H1 (cell line): ENCODE data around the gene EPB41L1. TPM values are rescaled to one million over a fixed set of nuclear protein-coding genes. Genes with fewer than 3 reads are reported as not detected.

Experiments
- CTCF ChIA-PET: fragments of 300-600 bp; sonication (Branson Sonifier 250); formaldehyde crosslinking; loops from one replicate; lab custom pipeline; 2021; ENCODE audit not compliant: partially characterized antibody; lab: Charles Lee
- POLR2A ChIA-PET: fragments of 300-600 bp; sonication (Branson Sonifier 250); formaldehyde crosslinking; loops from one replicate; lab custom pipeline; 2021; ENCODE audit warnings: inconsistent platforms; ENCODE audit not compliant: partially characterized antibody; lab: Charles Lee
- DNase-seq, 2 experiments: peaks; one replicate each; pipeline versions ENCODE4 v3.0.0 to v3.0.0-alpha.2; 2010 to 2022; ENCODE audit warnings: low spot score in 2 of 2, low read depth in 1 of 2, mixed read lengths in 1 of 2
- FAIRE-seq: peaks from 2 replicates; lab custom pipeline; 2011; peaks lifted over from hg19 to GRCh38; lab: Jason Lieb, UNC
- H2AFZ ChIP-seq: 2 replicates; pipeline ENCODE4 v1.8.1; 2012; ENCODE audit warnings: low read length, inconsistent platforms
- H2AK5ac ChIP-seq: 2 replicates; pipeline ENCODE4 v1.6.1; 2013; ENCODE audit warnings: low read depth, low read length
- H2BK120ac ChIP-seq: replicated peaks from 2 replicates; pipeline ENCODE3; 2013; ENCODE audit warnings: low read depth, low read length, inconsistent platforms
- H2BK12ac ChIP-seq: 2 replicates; pipeline ENCODE4 v1.6.1; 2013; ENCODE audit warnings: low read depth, low read length
- H2BK15ac ChIP-seq: 2 replicates; pipeline ENCODE4 v1.6.1; 2013; ENCODE audit warnings: low read length
- H2BK20ac ChIP-seq: 2 replicates; pipeline ENCODE4 v1.6.1; 2013; ENCODE audit warnings: low read length
- H2BK5ac ChIP-seq: 2 replicates; pipeline ENCODE4 v1.6.1; 2013; ENCODE audit warnings: low read depth, low read length
- H3K14ac ChIP-seq: 2 replicates; pipeline ENCODE4 v1.6.1; 2013; ENCODE audit warnings: inconsistent platforms; ENCODE audit not compliant: insufficient read length
- H3K18ac ChIP-seq: 2 replicates; pipeline ENCODE4 v1.6.1; 2013; ENCODE audit warnings: low read length; ENCODE audit errors: extremely low read depth
- H3K23ac ChIP-seq: 2 replicates; pipeline ENCODE4 v1.6.1; 2013; ENCODE audit warnings: inconsistent platforms; ENCODE audit not compliant: insufficient read length
- H3K23me2 ChIP-seq: 2 replicates; pipeline ENCODE4 v1.6.1; 2013; ENCODE audit warnings: low read depth, low read length
- H3K27ac ChIP-seq: 2 replicates; pipeline ENCODE4 v1.6.1; 2011; ENCODE audit warnings: low read depth, low read length, inconsistent platforms
- H3K27me3 ChIP-seq, 4 experiments: replicated peaks in 1 of 4; 1 replicate in 1 of 4; 2 replicates in 3 of 4; pipeline versions ENCODE4 v1.6.1 to v1.8.1; 2011 to 2013; ENCODE audit warnings: low read length in 3 of 4, mild to moderate bottlenecking in 3 of 4, inconsistent platforms in 2 of 4, mixed read lengths in 2 of 4, moderate library complexity in 1 of 4; ENCODE audit not compliant: control insufficient read depth in 3 of 4, insufficient read depth in 3 of 4; ENCODE audit errors: extremely low read depth in 1 of 4
- H3K36me3 ChIP-seq, 4 experiments: 2 replicates each; pipeline versions ENCODE4 v1.6.1 to v1.8.1; 2011 to 2013; ENCODE audit warnings: mild to moderate bottlenecking in 4 of 4, low read length in 3 of 4, moderate library complexity in 2 of 4, control low read depth in 1 of 4, inconsistent platforms in 1 of 4; ENCODE audit not compliant: insufficient read depth in 4 of 4, control insufficient read depth in 2 of 4
- H3K4ac ChIP-seq: replicated peaks from 2 replicates; pipeline ENCODE3; 2013; ENCODE audit warnings: low read length, low read depth, mixed read lengths, inconsistent platforms; ENCODE audit not compliant: insufficient read length
- H3K4me1 ChIP-seq, 4 experiments: replicated peaks in 1 of 4; 1 replicate in 1 of 4; 2 replicates in 3 of 4; pipeline versions ENCODE4 v1.6.1 to v1.8.1; 2011 to 2013; ENCODE audit warnings: low read length in 3 of 4, inconsistent platforms in 2 of 4, mixed read lengths in 1 of 4; ENCODE audit not compliant: insufficient read depth in 4 of 4, control insufficient read depth in 3 of 4
- H3K4me2 ChIP-seq, 2 experiments: 2 replicates each; pipeline versions ENCODE4 v1.6.1 to v1.8.1; 2011 to 2013; ENCODE audit warnings: low read depth in 2 of 2, low read length in 2 of 2, control low read depth in 1 of 2, inconsistent platforms in 1 of 2, mild to moderate bottlenecking in 1 of 2; ENCODE audit not compliant: insufficient read depth in 1 of 2
- H3K4me3 ChIP-seq, 4 experiments: fragments of 200-600, 300-600 bp in 1 of 4; sonication (generic), shearing (Covaris generic), sonication (Bioruptor Twin) in 1 of 4; 2 replicates each; pipeline versions ENCODE4 v1.5.1 to v1.8.1; 2011 to 2016; ENCODE audit warnings: low read length in 4 of 4, low read depth in 3 of 4, control low read depth in 2 of 4, inconsistent platforms in 2 of 4, mild to moderate bottlenecking in 2 of 4, mixed read lengths in 1 of 4, moderate library complexity in 1 of 4; ENCODE audit not compliant: insufficient read depth in 2 of 4; ENCODE audit errors: extremely low read depth in 1 of 4
- H3K56ac ChIP-seq: replicated peaks from 2 replicates; pipeline ENCODE3; 2013; ENCODE audit warnings: low read depth, mild to moderate bottlenecking, mixed read lengths, low read length, inconsistent platforms; ENCODE audit not compliant: insufficient read length
- H3K79me1 ChIP-seq: 2 replicates; pipeline ENCODE4 v1.6.1; 2013; ENCODE audit warnings: low read depth, low read length, control low read depth
- H3K79me2 ChIP-seq, 2 experiments: 2 replicates each; pipeline versions ENCODE4 v1.6.1 to v1.8.1; 2012 to 2013; ENCODE audit warnings: low read length in 2 of 2, mild to moderate bottlenecking in 2 of 2, inconsistent platforms in 1 of 2; ENCODE audit not compliant: insufficient read depth in 2 of 2, control insufficient read depth in 1 of 2
- H3K9ac ChIP-seq, 4 experiments: replicated peaks in 1 of 4; 1 replicate in 1 of 4; 2 replicates in 3 of 4; pipeline versions ENCODE4 v1.6.1 to v1.8.1; 2011 to 2013; ENCODE audit warnings: low read depth in 3 of 4, low read length in 3 of 4, control low read depth in 2 of 4, mild to moderate bottlenecking in 2 of 4, moderate library complexity in 2 of 4, inconsistent platforms in 1 of 4; ENCODE audit errors: extremely low read depth in 1 of 4
- H3K9me3 ChIP-seq, 2 experiments: 2 replicates each; pipeline versions ENCODE4 v1.6.1 to v1.8.1; 2012 to 2013; ENCODE audit warnings: mild to moderate bottlenecking in 2 of 2, moderate library complexity in 2 of 2, control low read depth in 1 of 2, inconsistent platforms in 1 of 2, low read depth in 1 of 2, low read length in 1 of 2, mixed read lengths in 1 of 2; ENCODE audit not compliant: insufficient read depth in 2 of 2
- H4K20me1 ChIP-seq, 2 experiments: replicated peaks in 1 of 2; 2 replicates each; pipeline versions ENCODE3 to v1.8.1; 2011 to 2013; ENCODE audit warnings: inconsistent platforms in 2 of 2, low read length in 2 of 2, mild to moderate bottlenecking in 1 of 2; ENCODE audit not compliant: insufficient read depth in 2 of 2, control insufficient read depth in 1 of 2
- H4K5ac ChIP-seq: 2 replicates; pipeline ENCODE4 v1.6.1; 2013; ENCODE audit warnings: low read length, low read depth, mixed read lengths, inconsistent platforms; ENCODE audit not compliant: insufficient read length
- H4K8ac ChIP-seq: 2 replicates; pipeline ENCODE4 v1.8.0; 2013; ENCODE audit warnings: mild to moderate bottlenecking, moderate library complexity, low read length, inconsistent platforms; ENCODE audit not compliant: insufficient read depth; ENCODE audit errors: extremely low read depth
- H4K91ac ChIP-seq: replicated peaks from 2 replicates; pipeline ENCODE3; 2013; ENCODE audit warnings: low read length, mixed read lengths, inconsistent platforms; ENCODE audit not compliant: insufficient read length
- ASH2L ChIP-seq: fragments of 200-600, 300-600 bp; sonication (generic); IDR thresholded peaks from one replicate; pipeline ENCODE4 v1.7.1; 2017; ENCODE audit warnings: low read length
- BACH1 ChIP-seq: IDR thresholded peaks from 2 replicates; pipeline ENCODE4 v1.6.1; 2012; ENCODE audit warnings: low read length, improper control_type of control experiment
- CEBPB ChIP-seq: IDR thresholded peaks from 2 replicates; pipeline ENCODE4 v1.6.1; 2012; ENCODE audit warnings: low read depth, low read length
- CTBP2 ChIP-seq: IDR thresholded peaks from 2 replicates; pipeline ENCODE4 v1.7.0; 2011; ENCODE audit warnings: borderline replicate concordance, mild to moderate bottlenecking, moderate library complexity, mixed read lengths, low read length; ENCODE audit not compliant: insufficient read depth, insufficient read length
- EGR1 ChIP-seq: IDR thresholded peaks from 2 replicates; pipeline ENCODE4 v1.6.1; 2011; ENCODE audit warnings: low read depth, low read length, borderline replicate concordance
- EZH2 ChIP-seq: fragments of 200-600 bp; sonication (generic); IDR thresholded peaks from 2 replicates; pipeline ENCODE4 v1.7.1; 2012; ENCODE audit warnings: low read depth, mild to moderate bottlenecking, moderate library complexity, low read length, inconsistent platforms; ENCODE audit not compliant: severe bottlenecking
- RBBP5 ChIP-seq: IDR thresholded peaks from 2 replicates; pipeline ENCODE4 v1.7.1; 2012; ENCODE audit warnings: low read depth, mild to moderate bottlenecking, inconsistent platforms, low read length, moderate library complexity, borderline replicate concordance
- SP1 ChIP-seq: IDR thresholded peaks from 2 replicates; pipeline ENCODE4 v1.6.1; 2011; ENCODE audit warnings: low read depth, low read length
- SRF ChIP-seq: IDR thresholded peaks from 2 replicates; pipeline ENCODE4 v1.6.1; 2011; ENCODE audit warnings: mild to moderate bottlenecking, low read depth, low read length, moderate library complexity
- SUZ12 ChIP-seq: fragments of 200-600 bp; sonication (generic); IDR thresholded peaks from 2 replicates; pipeline ENCODE4 v1.6.1; 2012; ENCODE audit warnings: mild to moderate bottlenecking, inconsistent platforms, low read length, moderate library complexity, mixed read lengths
- YY1 ChIP-seq: IDR thresholded peaks from 2 replicates; pipeline ENCODE4 v1.6.1; 2011; ENCODE audit warnings: low read depth, mild to moderate bottlenecking, low read length
- WGBS, 2 experiments: shearing (Covaris generic) in 1 of 2; methylation state at CpG; one replicate each; pipeline versions ENCODE4 v1.1.6 to v1.1.7; 2013 to 2015; ENCODE audit warnings: low lambda C conversion rate in 2 of 2, mixed read lengths in 2 of 2, inconsistent platforms in 1 of 2, low coverage in 1 of 2, missing lambda C conversion rate in 1 of 2; ENCODE audit not compliant: insufficient replicate concordance in 2 of 2, insufficient coverage in 1 of 2, insufficient read length in 1 of 2; ENCODE audit errors: extremely low coverage in 1 of 2, missing lambda C conversion rate in 1 of 2; 5-methylcytosine and 5-hydroxymethylcytosine counted together
- polyA plus RNA-seq, 7 experiments: library from polyadenylated mRNA; depleted of rRNA in 3 of 7; stranded (reverse) in 5 of 7; unstranded in 2 of 7; fragments of >200 nt in 5 of 7; fragments of 200-250 nt in 2 of 7; gene quantifications; 1 replicate in 5 of 7; 2 replicates in 1 of 7; 4 replicates in 1 of 7; pipeline versions ENCODE4 v1.2.1 to v1.2.3, GENCODE V29; 2011 to 2013; ENCODE audit warnings: missing spikeins in 2 of 7, mixed read lengths in 2 of 7
- total RNA-seq: library from RNA; stranded (reverse); fragmentation: NEBNext Ultra II Directional; extraction: Animal tissue kit (Norgen Biotek cat#: 25700); gene quantifications from 2 replicates; pipeline ENCODE4 v1.2.1, GENCODE V29; 2021
- TF ChIP-seq, protein P1 (sequence below), 3 experiments: IDR thresholded peaks; 1 replicate in 2 of 3; 2 replicates in 1 of 3; pipeline versions ENCODE4 v1.5.1 to v1.6.1; 2011; ENCODE audit warnings: low read length in 3 of 3, mild to moderate bottlenecking in 3 of 3, inconsistent platforms in 2 of 3, low read depth in 1 of 3, moderate library complexity in 1 of 3; ENCODE audit not compliant: insufficient read depth in 1 of 3; ENCODE audit errors: control extremely low read depth in 1 of 3

Gene EPB41L1
- total and polyA plus RNA-seq, 2 of the 8 experiments (the other 6 are each of a cell fraction or from before 2014, with no cell fraction given): 14.8 to 36.0 TPM

- Histone ChIP-seq H2BK20ac (no peak overlapping the region), H3K4me1 (no peaks in the 10 kb centered on the region), H3K9ac (no peak overlapping the region), H3K23me2 (no peaks in the 10 kb centered on the region), H3K4me3 (no peak overlapping the region), H3K56ac (no peak overlapping the region), H3K27me3 (peaks cover 0 to 2% (median 0%) of the 10 kb centered on the region in 4 experiments; a peak in 1 of 7 replicates), H2BK5ac (no peak overlapping the region), H2BK15ac (no peak overlapping the region), H4K8ac (no peak overlapping the region), H4K91ac (no peak overlapping the region), H2BK120ac (no peak overlapping the region), H3K23ac (no peak overlapping the region), H3K14ac (no peak overlapping the region), H3K9me3 (no peaks in the 10 kb centered on the region), H2AK5ac (no peak overlapping the region), H3K27ac (no peak overlapping the region), H3K4me2 (no peak overlapping the region), H2BK12ac (no peak overlapping the region), H3K4ac (no peak overlapping the region), H3K79me1 (no peaks in the 10 kb centered on the region), H4K5ac (no peak overlapping the region), H2AFZ (no peak overlapping the region), H3K18ac (no peak overlapping the region), H3K79me2 (no peaks in the 10 kb centered on the region), H4K20me1 (peaks cover 2 to 3% of the 10 kb centered on the region in 2 experiments), H3K36me3 (no peaks in the 10 kb centered on the region)
- POLR2A ChIA-PET: interaction anchor here (0.8 kb wide), 1 partner anchor 44 kb away, joined by 3 read pairs; no protein-coding TSS in a partner anchor
- CTCF ChIA-PET: interaction anchor here (0.7 to 11.6 kb wide), 13 partner anchors 11 to 279 kb away, joined by 3 to 151 read pairs (median 6); no protein-coding TSS in a partner anchor
- DNase-seq: no peak
- WGBS, 2 experiments: 81% methylated on average over 2 of the region's 2 CpGs; no CpG with 5 or more reads in 1 of the 2 experiments
- FAIRE-seq: no peak
- TF ChIP-seq EZH2 (no peak), EGR1 (no peak), CEBPB (no peak), SUZ12 (no peak), CTBP2 (no peak), SP1 (no peak), ASH2L (no peak), SRF (no peak), BACH1 (no peak), YY1 (no peak), RBBP5 (no peak)
- TF ChIP-seq, protein P1, sequence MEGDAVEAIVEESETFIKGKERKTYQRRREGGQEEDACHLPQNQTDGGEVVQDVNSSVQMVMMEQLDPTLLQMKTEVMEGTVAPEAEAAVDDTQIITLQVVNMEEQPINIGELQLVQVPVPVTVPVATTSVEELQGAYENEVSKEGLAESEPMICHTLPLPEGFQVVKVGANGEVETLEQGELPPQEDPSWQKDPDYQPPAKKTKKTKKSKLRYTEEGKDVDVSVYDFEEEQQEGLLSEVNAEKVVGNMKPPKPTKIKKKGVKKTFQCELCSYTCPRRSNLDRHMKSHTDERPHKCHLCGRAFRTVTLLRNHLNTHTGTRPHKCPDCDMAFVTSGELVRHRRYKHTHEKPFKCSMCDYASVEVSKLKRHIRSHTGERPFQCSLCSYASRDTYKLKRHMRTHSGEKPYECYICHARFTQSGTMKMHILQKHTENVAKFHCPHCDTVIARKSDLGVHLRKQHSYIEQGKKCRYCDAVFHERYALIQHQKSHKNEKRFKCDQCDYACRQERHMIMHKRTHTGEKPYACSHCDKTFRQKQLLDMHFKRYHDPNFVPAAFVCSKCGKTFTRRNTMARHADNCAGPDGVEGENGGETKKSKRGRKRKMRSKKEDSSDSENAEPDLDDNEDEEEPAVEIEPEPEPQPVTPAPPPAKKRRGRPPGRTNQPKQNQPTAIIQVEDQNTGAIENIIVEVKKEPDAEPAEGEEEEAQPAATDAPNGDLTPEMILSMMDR (IDR thresholded peaks at IDR 0.05; ENCODE audit: control extremely low read depth in 1 of 3, insufficient read depth in 1 of 3, low read depth in 1 of 3, low read length in 3 of 3): no peak
These were observed 58.8 kb downstream of the EPB41L1 start for GRCh38 chr20:36213362-36213761.
